Measurements from ENCODE around the gene SCG5. TPM values are rescaled to one million over a fixed set of nuclear protein-coding genes. Genes with fewer than 3 reads are reported as not detected.

SCG5 gene
- total RNA-seq, 4 donors from 2014 or later, result 2.7 to 11.8 (median 8.3) TPM

- no peak for DNase-seq
- H3K36me3 ChIP-seq, result no peaks in the 10 kb centered on the region
- peaks cover 8 to 13% of the 10 kb centered on the region in 2 donors for H3K4me1 ChIP-seq
- no peak overlapping the region for H3K4me3 ChIP-seq (replicated peaks in 1 of 3)
- H3K27me3 ChIP-seq, result no peaks in the 10 kb centered on the region
- TF ChIP-seq CTCF (IDR thresholded peaks at IDR 0.05), result no peak
- no peak for TF ChIP-seq POLR2A (IDR thresholded peaks at IDR 0.05)
- 76 to 86% methylated on average over 1 of the region's 1 CpG for WGBS, 2 donors
- no peak overlapping the region for H3K27ac ChIP-seq
- intact Hi-C loops (cut with DNase I), result no loop called here
- no peaks in the 10 kb centered on the region for H3K9me3 ChIP-seq
Observed at GRCh38 chr15:32685576-32685975, 44.1 kb downstream of the SCG5 start.

DNA sequence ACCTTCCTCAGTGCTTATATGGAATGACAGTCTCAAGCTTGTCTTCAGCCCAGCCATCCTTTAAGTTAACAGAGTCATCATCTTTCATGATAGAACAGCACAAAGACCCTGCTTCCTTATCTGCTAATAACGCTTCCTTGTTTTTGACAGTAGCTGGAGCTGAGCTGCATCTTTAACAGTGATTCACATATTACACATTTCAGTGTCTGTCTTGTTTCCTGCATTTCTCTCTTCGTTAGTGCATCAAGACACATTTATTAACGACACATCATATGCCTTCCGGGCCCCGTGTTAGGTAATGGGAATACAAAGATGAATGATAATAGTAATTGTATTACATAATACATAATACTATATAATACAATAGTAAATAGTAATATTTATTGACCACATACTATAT is 46.0 kb downstream of the SCG5 start:
- intact Hi-C loops (cut with DNase I), result no loop called here
- TF ChIP-seq CTCF (IDR thresholded peaks at IDR 0.05), result no peak
- no peak for TF ChIP-seq POLR2A (IDR thresholded peaks at IDR 0.05)
- Histone ChIP-seq H3K4me1 (peaks cover 8 to 13% of the 10 kb centered on the region in 2 donors), H3K36me3 (no peaks in the 10 kb centered on the region), H3K9me3 (no peaks in the 10 kb centered on the region), H3K4me3 (replicated peaks in 1 of 3) (no peak overlapping the region), H3K27me3 (no peaks in the 10 kb centered on the region), H3K27ac (no peak overlapping the region)
- 86 to 91% methylated on average over 5 of the region's 5 CpGs for WGBS, 2 donors
- DNase-seq, result no peak

DNA sequence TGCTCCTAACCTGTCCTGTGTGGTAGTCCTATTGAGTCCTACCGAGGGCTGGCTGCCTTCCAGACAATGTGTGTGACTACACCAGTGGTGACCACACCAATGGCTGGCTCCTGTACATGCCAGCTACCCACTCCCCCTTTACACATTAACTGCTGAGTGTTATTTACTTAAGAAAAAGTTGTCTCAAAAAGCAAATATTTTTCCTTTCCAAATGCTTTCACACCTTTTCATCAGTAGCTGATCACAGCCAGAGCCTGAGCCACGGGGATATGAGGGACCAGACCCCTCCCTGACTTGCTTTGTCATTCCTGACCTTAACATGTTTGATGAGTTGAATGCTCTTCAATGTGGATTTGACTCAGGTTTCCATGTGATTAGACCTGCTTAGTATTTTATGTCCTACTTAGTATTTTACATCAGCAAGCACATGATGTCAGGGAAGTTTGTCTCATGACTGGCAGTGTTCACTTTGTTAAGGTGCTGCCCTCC is 46.7 kb downstream of the SCG5 start:
- intact Hi-C loops (cut with DNase I), result no loop called here
- 48 to 50% methylated on average over 2 of the region's 2 CpGs for WGBS, 2 donors
- TF ChIP-seq POLR2A (IDR thresholded peaks at IDR 0.05) (no peak), CTCF (IDR thresholded peaks at IDR 0.05) (no peak)

GRCh38 chr15:32690941-32691688 is 49.6 kb downstream of the SCG5 start:
- TF ChIP-seq CTCF (IDR thresholded peaks at IDR 0.05), result no peak
- no peak for TF ChIP-seq POLR2A (IDR thresholded peaks at IDR 0.05)
- 78 to 79% methylated on average over 8 of the region's 8 CpGs for WGBS, 2 donors

More for the DNA sequence above, 46.7 kb downstream of the SCG5 start:
- Histone ChIP-seq H3K9me3 (no peaks in the 10 kb centered on the region), H3K27ac (no peak overlapping the region), H3K36me3 (no peaks in the 10 kb centered on the region), H3K4me3 (replicated peaks in 1 of 3) (no peak overlapping the region), H3K27me3 (no peaks in the 10 kb centered on the region), H3K4me1 (peaks cover 8 to 11% of the 10 kb centered on the region in 2 donors)
- DNase-seq, result no peak

DNA sequence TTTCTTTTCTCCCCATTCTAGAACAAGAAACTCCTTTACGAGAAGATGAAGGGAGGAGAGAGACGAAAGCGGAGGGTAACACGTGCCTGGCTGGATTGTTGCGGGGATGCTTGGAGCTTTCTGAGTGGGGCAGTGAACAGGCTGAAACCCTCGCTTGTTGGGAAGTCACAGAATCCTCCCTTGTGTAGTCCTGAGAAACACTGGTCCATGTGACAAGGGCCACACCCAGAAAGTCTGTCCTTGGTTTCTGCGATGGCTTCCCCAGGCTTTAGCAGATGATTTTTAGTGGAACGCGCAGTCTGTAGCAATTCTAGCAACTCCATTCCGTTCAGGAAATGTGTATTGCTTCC is 50.2 kb downstream of the SCG5 start:
- intact Hi-C loops (cut with DNase I), result no loop called here
- no peaks in the 10 kb centered on the region for H3K27me3 ChIP-seq
- no peaks in the 10 kb centered on the region for H3K9me3 ChIP-seq
- H3K4me3 ChIP-seq (replicated peaks in 1 of 3), result no peak overlapping the region
- no peaks in the 10 kb centered on the region for H3K4me1 ChIP-seq
- H3K36me3 ChIP-seq, result no peaks in the 10 kb centered on the region
- H3K27ac ChIP-seq, result no peak overlapping the region
- 92 to 96% methylated on average over 10 of the region's 10 CpGs for WGBS, 2 donors
- TF ChIP-seq CTCF (IDR thresholded peaks at IDR 0.05) (no peak), POLR2A (IDR thresholded peaks at IDR 0.05) (no peak)
- DNase-seq, result no peak

More at GRCh38 chr15:32690941-32691688, 49.6 kb downstream of the SCG5 start:
- no peaks in the 10 kb centered on the region for H3K36me3 ChIP-seq
- no peaks in the 10 kb centered on the region for H3K9me3 ChIP-seq
- intact Hi-C loops (cut with DNase I), result no loop called here
- no peak overlapping the region for H3K27ac ChIP-seq
- no peaks in the 10 kb centered on the region for H3K27me3 ChIP-seq
- no peaks in the 10 kb centered on the region for H3K4me1 ChIP-seq
- DNase-seq, result no peak
- H3K4me3 ChIP-seq (replicated peaks in 1 of 3), result no peak overlapping the region

Measured in thyroid gland (tissue), 4 donors.